Common myeloid progenitor, CD34-positive (primary cell): ENCODE results near the gene NODAL.

Experiments
- CTCF ChIA-PET: fragments of 350-600 bp; sonication (Branson Sonifier 250); formaldehyde crosslinking; loops from one replicate; lab custom pipeline; 2021; ENCODE audit warnings: antibody characterized with exemption; lab: Charles Lee
- POLR2A ChIA-PET: fragments of 350-600 bp; sonication (Branson Sonifier 250); formaldehyde crosslinking; loops from one replicate; lab custom pipeline; 2021; ENCODE audit warnings: antibody characterized with exemption; lab: Charles Lee
- DNase-seq, 3 donors: peaks; one replicate each; pipeline versions ENCODE4 v3.0.0 to v3.0.0-alpha.2; 2013
- H3K27ac ChIP-seq, 2 experiments: 1 replicate in 1 of 2; 2 replicates in 1 of 2; pipeline ENCODE4 v1.7.0; 2013; ENCODE audit warnings: inconsistent platforms in 2 of 2, low read length in 2 of 2, mild to moderate bottlenecking in 2 of 2, low read depth in 1 of 2, moderate library complexity in 1 of 2; ENCODE audit not compliant: severe bottlenecking in 2 of 2, insufficient read depth in 1 of 2, poor library complexity in 1 of 2
- H3K27me3 ChIP-seq, 5 experiments: replicated peaks in 2 of 5; 1 replicate in 3 of 5; 2 replicates in 2 of 5; pipeline versions ENCODE4 v1.6.1 to v1.7.0; 2013; ENCODE audit warnings: low read length in 4 of 5, mild to moderate bottlenecking in 2 of 5, moderate library complexity in 2 of 5, inconsistent platforms in 1 of 5; ENCODE audit not compliant: insufficient read depth in 5 of 5, control insufficient read depth in 4 of 5
- H3K36me3 ChIP-seq, 4 experiments: 1 replicate in 2 of 4; 2 replicates in 2 of 4; pipeline versions ENCODE4 v1.6.1 to v1.7.0; 2013; ENCODE audit warnings: low read length in 3 of 4, control low read depth in 1 of 4, mild to moderate bottlenecking in 1 of 4; ENCODE audit not compliant: control insufficient read depth in 4 of 4, insufficient read depth in 4 of 4
- H3K4me1 ChIP-seq, 4 experiments: 1 replicate in 3 of 4; 2 replicates in 1 of 4; pipeline versions ENCODE4 v1.6.1 to v1.7.1; 2013; ENCODE audit warnings: low read length in 3 of 4, mild to moderate bottlenecking in 3 of 4, control low read depth in 1 of 4, inconsistent platforms in 1 of 4, moderate library complexity in 1 of 4; ENCODE audit not compliant: control insufficient read depth in 4 of 4, insufficient read depth in 4 of 4; ENCODE audit errors: control extremely low read depth in 1 of 4
- H3K4me3 ChIP-seq, 7 experiments: 1 replicate in 4 of 7; 2 replicates in 3 of 7; pipeline versions ENCODE4 v1.5.1 to v1.7.0; 2013; ENCODE audit warnings: mild to moderate bottlenecking in 7 of 7, low read length in 6 of 7, moderate library complexity in 6 of 7, inconsistent platforms in 2 of 7, low read depth in 2 of 7, control low read depth in 1 of 7; ENCODE audit not compliant: insufficient read depth in 4 of 7, control insufficient read depth in 1 of 7; ENCODE audit errors: extremely low read depth in 1 of 7
- H3K9me3 ChIP-seq, 5 experiments: 1 replicate in 4 of 5; 2 replicates in 1 of 5; pipeline versions ENCODE4 v1.6.1 to v1.7.1; 2013; ENCODE audit warnings: low read length in 4 of 5, mild to moderate bottlenecking in 2 of 5, inconsistent platforms in 1 of 5, low read depth in 1 of 5, moderate library complexity in 1 of 5; ENCODE audit not compliant: control insufficient read depth in 4 of 5, insufficient read depth in 2 of 5; ENCODE audit errors: control extremely low read depth in 1 of 5
- whole genome bisulfite sequencing: methylation state at CpG from one replicate; pipeline ENCODE4 v1.1.5; 2013; ENCODE audit not compliant: insufficient coverage; 5-methylcytosine and 5-hydroxymethylcytosine counted together

The NODAL gene

GRCh38 chr10:70424320-70424719 lies 17.2 kb downstream of the NODAL start:
- H3K27me3 ChIP-seq = no peaks in the 10 kb centered on the region
- H3K4me3 ChIP-seq = no peak overlapping the region
- no peaks in the 10 kb centered on the region for H3K9me3 ChIP-seq
- DNase-seq = no peak
- H3K36me3 ChIP-seq = peaks cover 21 to 84% (median 52%) of the 10 kb centered on the region in 4 experiments
- H3K27ac ChIP-seq = no peak overlapping the region
- ChIA-PET POLR2A (no interaction called here), CTCF (interaction anchor here (0.6 to 1.8 kb wide), 6 partner anchors 7 to 291 kb away, joined by 3 to 4 read pairs (median 4); no protein-coding TSS in a partner anchor)
- H3K4me1 ChIP-seq = no peaks in the 10 kb centered on the region
- WGBS = 93% methylated on average over 3 of the region's 3 CpGs

- ChIA-PET CTCF (interaction anchor here (1.4 kb wide), 1 partner anchor 14 kb away, joined by 4 read pairs; no protein-coding TSS in a partner anchor), POLR2A (no interaction called here)
- no peaks in the 10 kb centered on the region for H3K9me3 ChIP-seq
- no peak for DNase-seq
- peaks cover 11 to 35% (median 22%) of the 10 kb centered on the region in 4 experiments for H3K36me3 ChIP-seq
- no peak overlapping the region for H3K4me3 ChIP-seq
- H3K27me3 ChIP-seq = no peaks in the 10 kb centered on the region
- H3K27ac ChIP-seq = no peak overlapping the region
- WGBS = 94% methylated on average over 3 of the region's 3 CpGs
- no peaks in the 10 kb centered on the region for H3K4me1 ChIP-seq
Measured at GRCh38 chr10:70418713-70419112, 22.8 kb downstream of the NODAL start.

GRCh38 chr10:70418229-70418628 lies 23.3 kb downstream of the NODAL start:
- Histone ChIP-seq H3K27ac (no peak overlapping the region), H3K4me1 (no peaks in the 10 kb centered on the region), H3K4me3 (no peak overlapping the region), H3K9me3 (no peaks in the 10 kb centered on the region), H3K27me3 (no peaks in the 10 kb centered on the region), H3K36me3 (peaks cover 6 to 33% (median 20%) of the 10 kb centered on the region in 4 experiments)
- no peak for DNase-seq
- no CpG with 5 or more reads among the region's 1 CpG for WGBS
- ChIA-PET POLR2A (no interaction called here), CTCF (interaction anchor here (1.4 kb wide), 1 partner anchor 13 kb away, joined by 4 read pairs; no protein-coding TSS in a partner anchor)

- H3K27me3 ChIP-seq = no peaks in the 10 kb centered on the region
- no peaks in the 10 kb centered on the region for H3K9me3 ChIP-seq
- no peak overlapping the region for H3K27ac ChIP-seq
- peaks cover 4 to 29% (median 17%) of the 10 kb centered on the region in 4 experiments for H3K36me3 ChIP-seq
- CTCF ChIA-PET = interaction anchor here (1.4 kb wide), 1 partner anchor 13 kb away, joined by 4 read pairs; no protein-coding TSS in a partner anchor
- WGBS = no CpG with 5 or more reads among the region's 1 CpG
- no peak for DNase-seq
- H3K4me1 ChIP-seq = no peaks in the 10 kb centered on the region
- H3K4me3 ChIP-seq = no peak overlapping the region
- POLR2A ChIA-PET = interaction anchor here (0.5 kb wide), 1 partner anchor 935 kb away, joined by 3 read pairs; no protein-coding TSS in a partner anchor
Measured at GRCh38 chr10:70417568-70417967, 23.9 kb downstream of the NODAL start.

GRCh38 chr10:70412356-70412755 lies 29.1 kb downstream of the NODAL start:
- CTCF ChIA-PET = interaction anchor here (1.2 to 1.3 kb wide), 3 partner anchors 9 to 19 kb away, joined by 3 to 5 read pairs (median 3); partner anchors contain the start of gene EIF4EBP2

GRCh38 chr10:70410608-70411007 lies 30.9 kb downstream of the NODAL start:
- no peak overlapping the region for H3K4me3 ChIP-seq
- peaks cover 0 to 9% (median 6%) of the 10 kb centered on the region in 4 experiments for H3K36me3 ChIP-seq
- no peak for DNase-seq
- no peaks in the 10 kb centered on the region for H3K27me3 ChIP-seq
- CTCF ChIA-PET = interaction anchor here (1.4 kb wide), 1 partner anchor 128 kb away, joined by 3 read pairs; no protein-coding TSS in a partner anchor
- WGBS = no CpG with 5 or more reads among the region's 1 CpG
- POLR2A ChIA-PET = interaction anchor here (1.1 kb wide), 1 partner anchor 21 kb away, joined by 3 read pairs; no protein-coding TSS in a partner anchor
- H3K9me3 ChIP-seq = no peaks in the 10 kb centered on the region
- peaks cover 7 to 9% (median 9%) of the 10 kb centered on the region in 4 experiments for H3K4me1 ChIP-seq
- H3K27ac ChIP-seq = no peak overlapping the region

More at GRCh38 chr10:70412356-70412755, 29.1 kb downstream of the NODAL start:
- POLR2A ChIA-PET = no interaction called here
- H3K36me3 ChIP-seq = peaks cover 0 to 8% (median 4%) of the 10 kb centered on the region in 4 experiments
- H3K27me3 ChIP-seq = no peaks in the 10 kb centered on the region
- WGBS = no CpG with 5 or more reads among the region's 4 CpGs
- H3K27ac ChIP-seq = no peak overlapping the region
- H3K9me3 ChIP-seq = no peaks in the 10 kb centered on the region
- DNase-seq = no peak
- H3K4me1 ChIP-seq = no peaks in the 10 kb centered on the region
- no peak overlapping the region for H3K4me3 ChIP-seq

GRCh38 chr10:70409772-70410171 lies 31.7 kb downstream of the NODAL start:
- H3K27ac ChIP-seq = no peak overlapping the region
- H3K4me1 ChIP-seq = peaks cover 15 to 18% (median 17%) of the 10 kb centered on the region in 4 experiments
- CTCF ChIA-PET = interaction anchor here (1.0 to 1.1 kb wide), 2 partner anchors 10 to 27 kb away, joined by 3 read pairs; no protein-coding TSS in a partner anchor
- POLR2A ChIA-PET = no interaction called here
- H3K4me3 ChIP-seq = no peak overlapping the region
- H3K27me3 ChIP-seq = no peaks in the 10 kb centered on the region
- no CpG with 5 or more reads among the region's 3 CpGs for WGBS
- no peaks in the 10 kb centered on the region for H3K9me3 ChIP-seq
- peaks cover 0 to 9% (median 4%) of the 10 kb centered on the region in 4 experiments for H3K36me3 ChIP-seq
- DNase-seq = no peak
